PC-3 (cell line): ENCODE data around the gene MADCAM1. TPM values are rescaled to one million over a fixed set of nuclear protein-coding genes. Genes with fewer than 3 reads are reported as not detected.

ENCODE experiments used
- ATAC-seq: fragments of 200-7000 bp; cut with Tn5 transposase; 2 replicates; pipeline ENCODE4 v1.9.1; 2020; ENCODE audit warnings: mild to moderate bottlenecking, moderate library complexity
- BruUV-seq: library from RNA; stranded (reverse); fragments of 400-500 nt; replicated peaks from 2 replicates; lab custom pipeline; 2021; lab: Mats Ljungman, UMichigan
- CTCF ChIA-PET: fragments of 300-600 bp; sonication (Branson Sonifier 250); formaldehyde crosslinking; loops from one replicate; lab custom pipeline; 2022; ENCODE audit warnings: antibody characterized with exemption; lab: Charles Lee
- POLR2A ChIA-PET: fragments of 300-600 bp; sonication (Branson Sonifier 250); formaldehyde crosslinking; loops from one replicate; lab custom pipeline; 2022; ENCODE audit warnings: antibody characterized with exemption; ENCODE audit not compliant: unreplicated experiment; lab: Charles Lee
- DNase-seq: peaks from one replicate; pipeline ENCODE4 v3.0.0-alpha.2; 2015
- H2AFZ ChIP-seq: fragments of 300-600 bp; sonication (generic); 2 replicates; pipeline ENCODE4 v1.6.0; 2016; ENCODE audit warnings: antibody characterized with exemption, low read length
- H3F3A ChIP-seq: fragments of 300-600 bp; sonication (generic); one replicate; pipeline ENCODE4 v1.6.0; 2017; ENCODE audit warnings: antibody characterized with exemption, low read length, control low read depth, mild to moderate bottlenecking; ENCODE audit not compliant: unreplicated experiment
- H3K27ac ChIP-seq: fragments of 300-600 bp; sonication (generic); 2 replicates; pipeline ENCODE4 v1.5.1; 2016; ENCODE audit warnings: mild to moderate bottlenecking, low read length
- H3K27me3 ChIP-seq: fragments of 300-600 bp; sonication (generic); 2 replicates; pipeline ENCODE4 v1.6.1; 2016; ENCODE audit warnings: low read length, mixed read lengths
- H3K36me3 ChIP-seq: fragments of 300-600 bp; sonication (generic); 2 replicates; pipeline ENCODE4 v1.6.1; 2016; ENCODE audit warnings: low read depth, mixed run types, low read length, mixed read lengths
- H3K4me1 ChIP-seq: fragments of 300-600 bp; sonication (generic); 2 replicates; pipeline ENCODE4 v1.5.1; 2016; ENCODE audit warnings: low read length; ENCODE audit not compliant: insufficient read depth
- H3K4me2 ChIP-seq: fragments of 300-600 bp; sonication (generic); 2 replicates; pipeline ENCODE4 v1.6.0; 2016; ENCODE audit warnings: low read length
- H3K4me3 ChIP-seq: fragments of 300-600 bp; sonication (generic); 2 replicates; pipeline ENCODE4 v1.5.1; 2016; ENCODE audit warnings: mild to moderate bottlenecking, low read length, mixed read lengths
- H3K79me2 ChIP-seq: fragments of 300-600 bp; sonication (generic); 2 replicates; pipeline ENCODE4 v1.6.1; 2017; ENCODE audit warnings: low read length, mixed read lengths
- H3K9ac ChIP-seq: fragments of 300-600 bp; sonication (generic); 2 replicates; pipeline ENCODE4 v1.6.0; 2016; ENCODE audit warnings: mild to moderate bottlenecking, low read length
- H3K9me2 ChIP-seq: fragments of 300-600 bp; sonication (generic); replicated peaks from 2 replicates; pipeline ENCODE4 v1.6.1; 2016; ENCODE audit warnings: mixed run types, low read length, mixed read lengths
- H3K9me3 ChIP-seq: fragments of 300-600 bp; sonication (generic); 2 replicates; pipeline ENCODE4 v1.6.1; 2016; ENCODE audit warnings: low read length, mixed read lengths
- H4K20me1 ChIP-seq: fragments of 300-600 bp; sonication (generic); 2 replicates; pipeline ENCODE4 v1.6.1; 2016; ENCODE audit warnings: low read length, mixed read lengths
- CTCF ChIP-seq: fragments of 300-600 bp; sonication (generic); conservative IDR thresholded peaks from 2 replicates; pipeline ENCODE4 v1.5.1; 2017; ENCODE audit warnings: antibody characterized with exemption, low read depth, mild to moderate bottlenecking, low read length
- EZH2 ChIP-seq: fragments of 300-600 bp; sonication (generic); IDR thresholded peaks from one replicate; pipeline ENCODE4 v1.6.1; 2017; ENCODE audit warnings: antibody characterized with exemption, mild to moderate bottlenecking, low read length; ENCODE audit not compliant: unreplicated experiment
- EZH2phosphoT487 ChIP-seq: fragments of 300-600 bp; sonication (generic); IDR thresholded peaks from 2 replicates; pipeline ENCODE4 v1.6.1; 2018; ENCODE audit warnings: mild to moderate bottlenecking, antibody characterized with exemption, low read length, borderline replicate concordance
- intact Hi-C: fragments of 100-400 bp; cut with micrococcal nuclease; formaldehyde crosslinking; loops from 2 replicates; pipeline ENCODE4 v1.9.0; 2023
- total RNA-seq: library from RNA; depleted of rRNA; stranded (reverse); fragments of >200 nt; gene quantifications from 2 replicates; pipeline ENCODE4 v1.2.3, GENCODE V29; 2014

MADCAM1 gene
- total RNA-seq, 1 experiment from 2014 or later, result 0.11 TPM

GRCh38 chr19:519449-519865 is 23.2 kb downstream of the MADCAM1 start:
- Histone ChIP-seq H3K27me3 (no peaks in the 10 kb centered on the region), H4K20me1 (no peaks in the 10 kb centered on the region), H3K9ac (no peak overlapping the region), H3K4me1 (no peaks in the 10 kb centered on the region), H2AFZ (no peak overlapping the region), H3K9me2 (no peaks in the 10 kb centered on the region), H3K36me3 (no peaks in the 10 kb centered on the region), H3K27ac (no peak overlapping the region), H3K79me2 (no peaks in the 10 kb centered on the region), H3K9me3 (no peaks in the 10 kb centered on the region), H3K4me3 (no peak overlapping the region), H3K4me2 (no peak overlapping the region), H3F3A (no peaks in the 10 kb centered on the region)
- CTCF ChIA-PET, result no interaction called here
- no peak for TF ChIP-seq EZH2
- TF ChIP-seq EZH2phosphoT487, result no peak
- no peak for TF ChIP-seq CTCF
- ATAC-seq, result no peak
- intact Hi-C loops, result no loop called here
- no peak for DNase-seq
- POLR2A ChIA-PET, result no interaction called here
- no TSS peak for BruUV-seq

- ChIA-PET CTCF (no interaction called here), POLR2A (no interaction called here)
- Histone ChIP-seq H2AFZ (no peak overlapping the region), H3K27ac (no peak overlapping the region), H3K4me1 (no peaks in the 10 kb centered on the region), H3K79me2 (no peaks in the 10 kb centered on the region), H3K4me3 (no peak overlapping the region), H3K36me3 (no peaks in the 10 kb centered on the region), H3F3A (no peaks in the 10 kb centered on the region), H4K20me1 (no peaks in the 10 kb centered on the region), H3K27me3 (no peaks in the 10 kb centered on the region), H3K9me2 (no peaks in the 10 kb centered on the region), H3K9me3 (no peaks in the 10 kb centered on the region), H3K4me2 (no peak overlapping the region), H3K9ac (no peak overlapping the region)
- ATAC-seq, result no peak
- DNase-seq, result no peak
- no TSS peak for BruUV-seq
- TF ChIP-seq EZH2phosphoT487 (no peak), CTCF (no peak), EZH2 (no peak)
- intact Hi-C loops, result no loop called here
Measured at GRCh38 chr19:522726-523125, 26.4 kb downstream of the MADCAM1 start.

GRCh38 chr19:524062-524674 is 27.9 kb downstream of the MADCAM1 start:
- Histone ChIP-seq H3K9me3 (no peaks in the 10 kb centered on the region), H3F3A (no peaks in the 10 kb centered on the region), H3K79me2 (no peaks in the 10 kb centered on the region), H3K27me3 (no peaks in the 10 kb centered on the region), H3K27ac (no peak overlapping the region), H3K4me1 (no peaks in the 10 kb centered on the region), H2AFZ (no peak overlapping the region), H3K36me3 (no peaks in the 10 kb centered on the region), H3K4me2 (no peak overlapping the region), H3K9me2 (no peaks in the 10 kb centered on the region), H4K20me1 (no peaks in the 10 kb centered on the region), H3K9ac (no peak overlapping the region), H3K4me3 (no peak overlapping the region)
- TF ChIP-seq CTCF, result no peak
- no peak for TF ChIP-seq EZH2phosphoT487
- no peak for TF ChIP-seq EZH2
- intact Hi-C loops, result no loop called here
- POLR2A ChIA-PET, result no interaction called here
- CTCF ChIA-PET, result no interaction called here
- no TSS peak for BruUV-seq
- ATAC-seq, result peak; percentile 54
- no peak for DNase-seq
